NCI-H1436 treated with DMSO at 0.1 percent for 48 hours (cell line): ENCODE measurements around the gene CNNM3.
"Not testable (repeated sequence)": the region's sequence is repeated elsewhere in the genome, so short reads cannot be mapped to it uniquely, and the experiment has no call there.

Experiments
- DNase-seq: peaks from one replicate; lab custom pipeline; 2025; lab: John Stamatoyannopoulos, UW

Gene CNNM3

GRCh38 chr2:96839293-96839874 lies 23.3 kb downstream of the CNNM3 start:
- no peak for DNase-seq

- DNase-seq = no peak
These were observed 24.1 kb downstream of the CNNM3 start for GRCh38 chr2:96839875-96840850.

GRCh38 chr2:96841701-96842495 lies 25.8 kb downstream of the CNNM3 start:
- no peak for DNase-seq

- DNase-seq = no peak
These were observed 26.5 kb downstream of the CNNM3 start for GRCh38 chr2:96842600-96842999.

- no peak for DNase-seq
These were observed 27.6 kb downstream of the CNNM3 start, which contains the start of gene ANKRD23 for GRCh38 chr2:96843538-96844268. Gene ANKRD23, minus strand, starts transcription at chr2:96844021. Its CDS starts 29 bp downstream, at chr2:96843992.

GRCh38 chr2:96844405-96844808 lies 28.3 kb downstream of the CNNM3 start:
- DNase-seq = no peak

GRCh38 chr2:96846825-96847224 lies 30.8 kb downstream of the CNNM3 start:
- DNase-seq = no peak

- DNase-seq = no peak
These were observed 31.5 kb downstream of the CNNM3 start for GRCh38 chr2:96847586-96847985.

- DNase-seq = no peak
These were observed 32.2 kb downstream of the CNNM3 start for GRCh38 chr2:96848264-96848663.

GRCh38 chr2:96852667-96853066 lies 36.6 kb downstream of the CNNM3 start:
- no peak for DNase-seq

GRCh38 chr2:96853321-96853720 lies 37.3 kb downstream of the CNNM3 start:
- DNase-seq = no peak

GRCh38 chr2:96856776-96857666 lies 41.0 kb downstream of the CNNM3 start:
- no peak for DNase-seq

GRCh38 chr2:96857667-96858372 lies 41.8 kb downstream of the CNNM3 start, which contains the start of gene ANKRD39:
Gene ANKRD39, minus strand, starts transcription at chr2:96858016. Its CDS starts 29 bp downstream, at chr2:96857987.
- DNase-seq = peak; percentile 91

- no peak for DNase-seq
These were observed 43.1 kb downstream of the CNNM3 start for GRCh38 chr2:96859099-96859649.

GRCh38 chr2:96859681-96860064 lies 43.6 kb downstream of the CNNM3 start:
- no peak for DNase-seq

- no peak for DNase-seq
These were observed 44.3 kb downstream of the CNNM3 start for GRCh38 chr2:96860065-96861029.

GRCh38 chr2:96861074-96861473 lies 45.0 kb downstream of the CNNM3 start:
- DNase-seq = no peak

GRCh38 chr2:96863056-96863455 lies 47.0 kb downstream of the CNNM3 start:
- DNase-seq = not testable (repeated sequence)
